GM18520 (cell line): ENCODE measurements around the gene CHRNB4.
"Not testable (repeated sequence)": the region's sequence is repeated elsewhere in the genome, so short reads cannot be mapped to it uniquely, and the experiment has no call there.

ENCODE experiments used
- ATAC-seq: cut with Tn5 transposase; IDR thresholded peaks from one replicate; pipeline ENCODE4 v1.9.1; 2021; ENCODE audit not compliant: unreplicated experiment

The CHRNB4 gene

DNA sequence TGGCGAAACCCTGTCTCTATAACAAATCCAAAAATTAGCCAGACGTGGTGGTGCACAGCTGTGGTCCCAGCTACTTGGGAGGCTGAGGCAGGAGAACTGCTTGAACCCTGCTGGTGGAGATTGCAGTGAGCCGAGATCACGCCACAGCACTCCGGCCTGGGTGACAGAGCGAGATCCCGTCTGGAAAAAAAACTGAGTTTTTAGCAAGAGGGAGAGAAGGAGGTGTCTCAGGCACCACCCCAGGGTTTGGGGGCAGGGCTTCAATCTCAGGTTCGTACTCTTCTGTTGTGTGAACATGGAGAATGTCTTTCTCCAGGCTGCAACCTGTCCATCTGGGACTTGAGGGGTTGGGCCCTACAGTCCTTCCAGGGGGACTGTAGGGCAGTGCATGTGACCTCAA lies 22.9 kb downstream of the CHRNB4 start:
- no peak for ATAC-seq

GRCh38 chr15:78617516-78617915 lies 23.5 kb downstream of the CHRNB4 start:
- ATAC-seq: no peak

DNA sequence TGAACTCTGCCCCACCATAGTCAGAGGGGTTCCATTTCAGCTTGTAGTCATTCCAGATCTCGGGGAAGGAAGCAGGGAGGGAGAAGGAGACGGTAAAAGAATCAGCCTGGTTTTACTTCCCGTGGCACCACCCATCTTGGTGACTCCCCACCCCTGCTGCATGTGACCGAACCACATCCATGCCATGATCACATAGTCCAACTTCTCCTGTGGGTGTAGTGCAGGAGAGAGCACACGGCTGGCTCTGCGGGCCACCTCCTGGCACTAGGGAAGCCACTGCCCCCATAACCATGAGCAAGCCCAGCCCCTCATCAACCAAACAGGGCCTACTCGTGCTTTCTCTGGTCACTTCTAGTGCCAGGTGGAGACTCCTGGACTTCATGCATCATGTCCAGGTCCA lies 23.9 kb downstream of the CHRNB4 start:
- no peak for ATAC-seq

DNA sequence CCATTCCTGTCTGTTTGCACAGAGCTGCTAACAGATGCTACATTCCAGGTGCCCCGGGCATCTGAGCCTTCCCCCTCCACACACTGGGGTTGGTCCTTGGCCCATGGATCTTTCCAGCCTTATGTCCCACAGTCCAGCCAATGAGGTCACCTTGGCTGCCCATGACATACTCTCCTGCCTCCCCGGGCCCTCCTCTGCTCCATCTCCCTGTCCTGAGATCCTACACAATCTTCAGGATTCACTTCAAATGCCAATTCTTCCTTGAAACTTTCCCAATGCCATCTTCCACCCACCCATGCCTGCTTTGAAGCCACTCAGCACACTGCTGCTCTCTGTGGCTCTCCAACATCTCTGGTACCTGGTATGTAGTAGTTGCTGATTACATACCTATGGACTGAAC lies 24.5 kb downstream of the CHRNB4 start:
- no peak for ATAC-seq

DNA sequence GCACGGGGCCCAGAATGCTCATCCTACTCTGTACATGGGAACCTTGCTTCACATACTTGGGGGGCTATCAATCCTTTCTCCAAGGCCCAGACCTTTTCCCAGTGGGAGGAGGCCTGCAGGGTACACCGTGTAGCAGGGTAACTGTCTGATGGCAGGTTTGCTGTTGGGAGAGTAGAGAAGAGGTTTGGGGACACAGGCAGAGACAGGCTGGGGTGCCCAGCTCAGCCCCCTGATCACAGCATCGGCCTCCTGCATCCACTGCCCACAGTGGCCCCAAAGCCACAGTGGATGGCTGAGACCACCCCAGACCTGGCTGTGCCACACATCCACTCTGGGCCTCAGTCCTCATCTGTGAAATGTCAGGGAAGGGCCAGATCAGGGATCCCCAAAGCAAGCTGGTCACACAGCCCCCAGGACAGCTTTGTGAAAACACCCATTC lies 25.8 kb downstream of the CHRNB4 start:
- ATAC-seq: no peak

DNA sequence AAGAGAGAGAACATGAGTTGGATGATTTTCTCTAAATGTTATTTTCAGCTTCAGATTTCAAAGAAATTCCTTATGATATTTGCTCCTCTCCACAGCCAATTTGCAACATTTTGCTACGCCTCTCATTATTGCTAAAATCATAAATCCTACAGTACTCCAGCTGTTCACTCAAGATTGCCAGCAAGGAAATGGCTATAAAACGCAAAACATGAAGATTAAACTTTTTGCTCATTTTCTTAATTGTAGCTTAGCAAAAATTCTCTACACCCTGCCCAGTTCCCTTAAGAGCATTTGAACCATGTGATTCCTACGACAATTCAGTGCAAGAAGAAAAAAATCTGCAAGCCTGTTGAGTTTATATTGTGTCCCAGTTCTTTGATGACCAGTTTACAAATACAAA lies 27.0 kb downstream of the CHRNB4 start:
- ATAC-seq: no peak

- ATAC-seq: not testable (repeated sequence)
These were observed 31.5 kb downstream of the CHRNB4 start for GRCh38 chr15:78609551-78609950.

GRCh38 chr15:78605680-78606079 lies 35.3 kb downstream of the CHRNB4 start:
- no peak for ATAC-seq

GRCh38 chr15:78605201-78605600 lies 35.8 kb downstream of the CHRNB4 start:
- ATAC-seq: no peak

GRCh38 chr15:78604420-78604819 lies 36.6 kb downstream of the CHRNB4 start:
- ATAC-seq: no peak

GRCh38 chr15:78603467-78603866 lies 37.5 kb downstream of the CHRNB4 start:
- no peak for ATAC-seq

GRCh38 chr15:78599189-78599588 lies 41.8 kb downstream of the CHRNB4 start:
- no peak for ATAC-seq

- no peak for ATAC-seq
These were observed 42.7 kb downstream of the CHRNB4 start for GRCh38 chr15:78598348-78598747.

DNA sequence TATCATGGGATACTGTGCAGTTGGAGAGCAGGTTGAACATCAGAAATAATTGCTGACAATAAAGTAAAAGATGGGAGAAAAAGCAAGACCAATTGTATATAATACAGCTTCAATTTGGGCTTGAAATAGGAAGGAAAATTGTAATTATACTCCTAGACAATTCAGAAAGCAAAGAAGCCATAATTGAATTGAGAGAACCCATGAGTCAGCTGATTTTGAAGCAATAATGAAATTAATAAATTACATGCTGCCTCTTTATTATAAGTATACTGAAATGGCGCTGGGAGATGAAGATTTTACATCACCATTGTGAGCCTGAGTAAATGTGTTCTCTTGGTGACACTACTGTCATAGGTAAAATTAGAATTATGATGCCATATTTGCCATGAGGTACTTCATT lies 43.4 kb downstream of the CHRNB4 start:
- no peak for ATAC-seq

DNA sequence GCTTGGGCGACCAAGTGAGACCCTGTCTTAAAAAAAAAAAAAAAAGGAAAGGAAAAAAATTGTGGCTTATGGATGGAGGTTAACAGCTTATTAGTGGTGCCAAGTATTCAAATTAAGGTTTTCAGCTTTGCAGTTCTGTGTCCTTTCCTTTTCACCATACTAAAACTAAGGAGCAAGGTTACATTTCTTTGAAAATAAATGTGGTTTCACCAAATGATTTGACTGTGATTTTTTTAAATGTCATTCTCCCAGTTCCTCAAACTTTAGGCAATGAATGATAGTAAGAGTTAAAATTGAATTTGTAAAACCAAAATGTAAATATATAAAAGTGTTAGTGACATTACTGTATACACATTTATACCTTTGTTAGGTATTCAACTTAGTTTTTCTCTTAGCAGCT lies 66.1 kb downstream of the CHRNB4 start:
- no peak for ATAC-seq
